Ovary (tissue), 3 donors: ENCODE results near the gene FLCN.

Experiments used
- POLR2A ChIP-seq: fragments of 450-650 bp; IDR thresholded peaks from one replicate; pipeline ENCODE4 v1.6.1; 2017; ENCODE audit warnings: antibody characterized with exemption, mild to moderate bottlenecking, moderate library complexity
- TF ChIP-seq, protein P1 (sequence below), 3 donors: fragments of 450-650 bp in 2 of 3; fragments of 200-600 bp in 1 of 3; IDR thresholded peaks; one replicate each; pipeline versions ENCODE4 v1.5.1 to v1.8.0; 2016 to 2022; ENCODE audit warnings: antibody characterized with exemption in 3 of 3, mild to moderate bottlenecking in 1 of 3
- donor health status: DM: no; HTN: no; CAD: no.

DNA sequence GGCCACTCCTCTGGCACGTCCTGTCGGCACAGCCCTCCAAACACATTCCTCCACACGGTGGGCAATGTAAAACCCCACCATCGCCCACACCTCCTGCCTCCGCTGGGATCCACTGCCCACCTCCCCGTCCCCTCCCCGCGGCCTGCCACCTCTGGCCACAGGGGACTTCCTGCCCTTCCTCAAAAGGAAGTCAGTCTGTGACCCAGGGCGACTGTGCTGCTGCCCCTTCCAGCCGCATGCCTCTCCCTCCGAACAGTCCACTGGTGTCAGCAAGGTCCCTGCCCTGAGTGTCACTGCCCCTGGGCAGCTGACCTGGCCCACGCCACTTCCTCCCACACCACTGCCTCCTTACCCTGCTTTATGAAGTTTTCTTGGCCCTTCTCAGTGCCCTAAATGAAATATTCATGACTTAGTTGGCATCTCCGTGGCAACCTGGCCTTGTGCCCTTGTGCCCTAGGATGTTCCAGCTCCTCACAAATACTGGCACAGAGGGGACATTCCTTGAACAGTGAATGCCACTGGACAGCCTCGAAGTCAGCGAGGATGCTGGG, 32.9 kb downstream of the FLCN start:
- TF ChIP-seq, protein P1, sequence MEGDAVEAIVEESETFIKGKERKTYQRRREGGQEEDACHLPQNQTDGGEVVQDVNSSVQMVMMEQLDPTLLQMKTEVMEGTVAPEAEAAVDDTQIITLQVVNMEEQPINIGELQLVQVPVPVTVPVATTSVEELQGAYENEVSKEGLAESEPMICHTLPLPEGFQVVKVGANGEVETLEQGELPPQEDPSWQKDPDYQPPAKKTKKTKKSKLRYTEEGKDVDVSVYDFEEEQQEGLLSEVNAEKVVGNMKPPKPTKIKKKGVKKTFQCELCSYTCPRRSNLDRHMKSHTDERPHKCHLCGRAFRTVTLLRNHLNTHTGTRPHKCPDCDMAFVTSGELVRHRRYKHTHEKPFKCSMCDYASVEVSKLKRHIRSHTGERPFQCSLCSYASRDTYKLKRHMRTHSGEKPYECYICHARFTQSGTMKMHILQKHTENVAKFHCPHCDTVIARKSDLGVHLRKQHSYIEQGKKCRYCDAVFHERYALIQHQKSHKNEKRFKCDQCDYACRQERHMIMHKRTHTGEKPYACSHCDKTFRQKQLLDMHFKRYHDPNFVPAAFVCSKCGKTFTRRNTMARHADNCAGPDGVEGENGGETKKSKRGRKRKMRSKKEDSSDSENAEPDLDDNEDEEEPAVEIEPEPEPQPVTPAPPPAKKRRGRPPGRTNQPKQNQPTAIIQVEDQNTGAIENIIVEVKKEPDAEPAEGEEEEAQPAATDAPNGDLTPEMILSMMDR (IDR thresholded peaks at IDR 0.05) = no peak
- no peak for TF ChIP-seq POLR2A
